GM21367 (cell line): ENCODE measurements around the gene JAKMIP2.
"Not testable (repeated sequence)": the region's sequence is repeated elsewhere in the genome, so short reads cannot be mapped to it uniquely, and the experiment has no call there.

Source experiments
- ATAC-seq: cut with Tn5 transposase; IDR thresholded peaks from one replicate; pipeline ENCODE4 v1.9.1; 2021; ENCODE audit not compliant: unreplicated experiment

JAKMIP2 gene

DNA sequence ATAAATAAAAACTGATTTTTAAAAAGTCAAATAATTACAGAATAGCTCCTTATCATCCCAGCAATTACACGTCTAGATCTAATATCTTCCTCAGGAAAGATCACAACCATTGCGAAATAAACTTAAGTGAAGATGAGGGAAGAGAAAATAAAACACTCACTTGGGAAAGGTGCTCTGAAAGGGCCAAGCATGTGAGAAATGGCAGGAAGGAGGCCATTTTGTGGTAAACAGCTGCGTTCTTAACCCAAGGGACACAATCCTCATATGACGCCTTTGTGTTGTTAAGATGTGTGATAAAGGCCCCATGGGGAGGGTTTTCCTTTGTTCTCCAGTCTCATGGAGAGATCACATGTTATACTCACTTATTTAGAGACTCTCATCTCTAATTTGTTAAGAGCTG, 32.5 kb downstream of the JAKMIP2 start:
- ATAC-seq: no peak

DNA sequence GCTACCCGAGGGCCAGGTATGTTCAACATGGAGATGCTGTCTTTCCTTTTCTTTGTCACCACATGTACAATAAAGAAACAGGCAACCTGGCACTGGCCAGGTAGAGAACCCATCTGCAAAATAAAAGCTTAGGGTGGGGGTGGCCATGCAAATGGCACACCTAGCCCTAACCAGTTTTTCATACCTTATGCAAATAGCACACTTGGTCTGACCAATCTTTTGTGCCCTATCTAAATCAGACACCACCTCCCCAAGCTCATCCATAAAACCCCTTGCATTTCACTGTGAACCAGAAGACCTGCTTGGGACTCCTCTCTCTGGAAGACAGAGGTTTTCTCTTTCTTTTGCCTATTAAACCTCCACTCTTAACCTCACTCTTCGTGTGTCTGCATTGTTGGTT, 33.9 kb downstream of the JAKMIP2 start:
- no peak for ATAC-seq

DNA sequence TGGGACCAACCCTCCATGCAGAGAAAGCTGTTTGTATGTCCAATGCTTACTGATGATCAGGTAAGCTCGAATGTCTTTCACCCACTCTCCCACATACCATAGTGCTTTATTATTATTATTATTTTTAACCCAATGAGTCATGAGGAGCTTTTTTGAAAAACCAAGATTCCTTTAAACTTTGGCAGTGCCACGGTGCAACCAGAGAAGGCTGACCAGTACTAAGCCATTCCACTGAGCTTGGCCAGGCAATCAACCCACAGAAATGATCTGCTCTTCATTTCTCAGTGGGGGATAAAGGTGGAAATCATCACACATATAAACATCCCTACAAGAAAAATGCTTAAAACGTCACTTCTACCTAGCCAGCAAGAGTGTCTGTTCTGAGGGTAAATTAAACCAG, 35.5 kb downstream of the JAKMIP2 start:
- no peak for ATAC-seq

DNA sequence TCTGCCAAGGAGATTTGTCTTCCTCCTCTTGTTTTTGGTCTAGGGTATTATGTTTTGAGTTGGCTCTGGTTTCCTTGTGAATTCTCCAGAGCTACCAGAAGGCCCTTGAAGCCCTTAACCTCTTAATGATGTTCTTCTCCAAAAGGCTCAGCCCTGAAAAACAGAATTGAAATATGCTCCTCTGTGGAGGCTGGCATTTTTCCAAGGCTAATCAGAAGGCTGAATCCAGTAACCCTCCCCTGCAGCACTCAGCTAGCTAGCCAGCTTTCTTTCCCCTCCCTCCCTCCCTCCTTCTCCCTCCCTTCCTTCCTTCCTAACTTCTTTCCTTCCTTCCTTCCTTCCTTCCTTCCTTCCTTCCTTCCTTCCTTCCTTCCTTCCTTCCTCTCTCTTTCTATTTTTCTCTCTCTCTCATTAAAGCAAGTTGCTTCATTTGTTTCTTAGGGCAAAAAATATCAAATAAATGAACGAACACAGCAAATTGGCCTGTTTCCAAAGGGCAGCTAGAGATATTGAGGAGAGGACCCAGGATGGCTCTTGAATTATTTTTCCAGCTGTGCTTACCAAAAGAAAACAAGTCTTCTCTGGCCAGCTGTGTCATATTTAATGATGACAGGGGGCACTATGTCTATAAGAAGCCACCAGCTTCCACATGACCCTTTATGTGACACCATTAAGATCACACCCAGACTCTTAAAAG, 38.7 kb downstream of the JAKMIP2 start:
- ATAC-seq: no peak

DNA sequence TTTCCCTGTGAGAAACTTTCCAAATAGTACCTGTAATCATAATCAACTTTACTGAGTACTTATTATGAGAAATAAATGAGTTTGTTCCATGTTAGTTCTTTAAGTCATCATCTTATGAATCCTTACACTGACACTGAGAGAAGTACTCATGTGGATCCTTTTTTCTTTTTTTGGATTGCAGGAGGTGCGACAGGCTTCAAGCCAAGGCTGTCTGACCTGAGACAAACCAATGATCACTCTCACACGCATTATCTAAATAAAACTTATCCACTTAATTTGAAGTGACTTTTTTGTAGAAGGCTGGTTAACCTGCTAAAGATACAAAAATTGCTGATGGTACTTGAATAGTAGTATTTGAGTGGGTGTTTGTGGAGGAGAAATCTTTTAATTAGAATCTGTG, 39.5 kb downstream of the JAKMIP2 start:
- ATAC-seq: no peak

- no peak for ATAC-seq
These were observed 40.4 kb downstream of the JAKMIP2 start for GRCh38 chr5:147742151-147742550.

- no peak for ATAC-seq
These were observed 41.7 kb downstream of the JAKMIP2 start for GRCh38 chr5:147740864-147741263.

GRCh38 chr5:147737921-147738320, 44.6 kb downstream of the JAKMIP2 start:
- no peak for ATAC-seq

- no peak for ATAC-seq
These were observed 46.9 kb downstream of the JAKMIP2 start for GRCh38 chr5:147735621-147736125.

GRCh38 chr5:147734894-147735293, 47.6 kb downstream of the JAKMIP2 start:
- no peak for ATAC-seq

- ATAC-seq: no peak
These were observed 49.5 kb downstream of the JAKMIP2 start for GRCh38 chr5:147733075-147733474.

DNA sequence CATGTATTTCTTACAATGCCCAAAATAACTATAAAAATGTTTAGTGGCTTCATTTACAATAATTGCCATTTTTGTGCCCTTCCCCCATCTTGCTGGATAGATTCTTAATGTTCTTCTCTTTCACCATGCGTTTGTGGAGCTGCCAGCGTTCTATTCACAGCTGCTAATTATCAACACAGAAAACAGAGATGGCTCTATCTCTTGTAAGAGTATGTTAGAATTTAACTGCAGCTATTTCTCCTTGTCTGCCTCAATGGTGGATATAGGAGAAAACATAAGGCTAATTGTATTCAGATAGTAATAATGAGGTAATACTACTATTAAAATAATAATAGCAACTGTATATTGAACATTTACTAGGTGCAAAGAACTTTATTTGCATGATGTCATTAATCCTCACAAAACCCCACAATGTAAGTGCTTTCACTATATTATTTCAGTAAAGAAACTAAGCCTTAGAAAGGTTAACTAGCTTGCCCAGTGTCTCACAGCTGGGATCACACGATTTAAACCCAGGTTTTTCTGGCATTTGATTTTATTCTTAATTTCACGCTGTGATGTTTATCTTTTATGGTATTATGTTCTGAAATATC, 50.1 kb downstream of the JAKMIP2 start:
- no peak for ATAC-seq

GRCh38 chr5:147731431-147732290, 50.9 kb downstream of the JAKMIP2 start:
- no peak for ATAC-seq

GRCh38 chr5:147727200-147727599, 55.3 kb downstream of the JAKMIP2 start:
- no peak for ATAC-seq

- not testable (repeated sequence) for ATAC-seq
These were observed 61.2 kb downstream of the JAKMIP2 start for GRCh38 chr5:147721191-147721960.

GRCh38 chr5:147713550-147714295, 68.8 kb downstream of the JAKMIP2 start:
- no peak for ATAC-seq

- no peak for ATAC-seq
These were observed 69.9 kb downstream of the JAKMIP2 start for GRCh38 chr5:147712598-147712997.

- no peak for ATAC-seq
These were observed 70.5 kb downstream of the JAKMIP2 start for GRCh38 chr5:147712019-147712418.

GRCh38 chr5:147711019-147711418, 71.5 kb downstream of the JAKMIP2 start:
- no peak for ATAC-seq

GRCh38 chr5:147708708-147709107, 73.8 kb downstream of the JAKMIP2 start:
- no peak for ATAC-seq
